ENCODE results near the gene KCNH5. TPM values are rescaled to one million over a fixed set of nuclear protein-coding genes. Genes with fewer than 3 reads are reported as not detected.

The KCNH5 gene
- total RNA-seq, 2 experiments from 2014 or later, result not detected

DNA sequence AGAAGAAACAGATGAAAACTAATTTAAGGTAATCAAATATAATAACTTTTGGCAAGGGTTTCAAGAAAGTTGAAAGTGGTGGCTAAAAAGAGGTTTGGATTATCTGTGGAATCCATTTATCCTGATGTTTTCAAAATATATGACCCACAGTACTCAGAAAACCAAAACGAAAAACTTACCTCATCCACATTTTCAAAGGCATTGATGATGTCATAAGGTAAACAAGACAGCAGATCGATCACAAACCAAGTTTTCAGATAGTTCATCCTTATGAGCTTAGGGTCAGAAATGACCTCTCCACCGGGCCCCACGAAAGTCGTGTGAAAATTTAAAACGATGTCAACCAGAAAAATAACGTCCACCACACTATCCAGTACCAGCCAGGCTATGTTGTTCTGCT is 64.6 kb downstream of the KCNH5 start:
- intact Hi-C loops (cut with micrococcal nuclease; ENCODE audit: unreplicated experiment), result no loop called here
- Histone ChIP-seq H3K4me1 (ENCODE audit: insufficient read depth, low read length, poor library complexity, severe bottlenecking) (no peaks in the 10 kb centered on the region), H3K9me3 (ENCODE audit: low read length) (no peaks in the 10 kb centered on the region), H4K20me1 (ENCODE audit: insufficient read depth, low read length) (no peaks in the 10 kb centered on the region), H3K36me3 (ENCODE audit: insufficient read depth, low read length) (no peaks in the 10 kb centered on the region), H3K4me2 (ENCODE audit: low read length) (no peak overlapping the region), H3K27ac (ENCODE audit: low read depth, low read length, poor library complexity, severe bottlenecking) (no peak overlapping the region), H2AFZ (ENCODE audit: low read length) (no peak overlapping the region), H3K79me2 (ENCODE audit: insufficient read depth, low read depth, low read length) (no peaks in the 10 kb centered on the region), H3K4me3 (ENCODE audit: low read depth, low read length, poor library complexity, severe bottlenecking) (no peak overlapping the region), H3K9me2 (ENCODE audit: insufficient read depth, low read length) (no peaks in the 10 kb centered on the region)
- TF ChIP-seq, protein P1, sequence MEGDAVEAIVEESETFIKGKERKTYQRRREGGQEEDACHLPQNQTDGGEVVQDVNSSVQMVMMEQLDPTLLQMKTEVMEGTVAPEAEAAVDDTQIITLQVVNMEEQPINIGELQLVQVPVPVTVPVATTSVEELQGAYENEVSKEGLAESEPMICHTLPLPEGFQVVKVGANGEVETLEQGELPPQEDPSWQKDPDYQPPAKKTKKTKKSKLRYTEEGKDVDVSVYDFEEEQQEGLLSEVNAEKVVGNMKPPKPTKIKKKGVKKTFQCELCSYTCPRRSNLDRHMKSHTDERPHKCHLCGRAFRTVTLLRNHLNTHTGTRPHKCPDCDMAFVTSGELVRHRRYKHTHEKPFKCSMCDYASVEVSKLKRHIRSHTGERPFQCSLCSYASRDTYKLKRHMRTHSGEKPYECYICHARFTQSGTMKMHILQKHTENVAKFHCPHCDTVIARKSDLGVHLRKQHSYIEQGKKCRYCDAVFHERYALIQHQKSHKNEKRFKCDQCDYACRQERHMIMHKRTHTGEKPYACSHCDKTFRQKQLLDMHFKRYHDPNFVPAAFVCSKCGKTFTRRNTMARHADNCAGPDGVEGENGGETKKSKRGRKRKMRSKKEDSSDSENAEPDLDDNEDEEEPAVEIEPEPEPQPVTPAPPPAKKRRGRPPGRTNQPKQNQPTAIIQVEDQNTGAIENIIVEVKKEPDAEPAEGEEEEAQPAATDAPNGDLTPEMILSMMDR (conservative IDR thresholded peaks at IDR 0.05; ENCODE audit: low read length), result no peak
- TF ChIP-seq EZH2phosphoT487 (IDR thresholded peaks at IDR 0.05; ENCODE audit: borderline replicate concordance, low read depth, low read length), result no peak
- BruUV-seq (replicated peaks), result no TSS peak
- no peak for DNase-seq (ENCODE audit: low spot score)
- ChIA-PET POLR2A (no interaction called here), CTCF (ENCODE audit: unreplicated experiment) (no interaction called here)

DNA sequence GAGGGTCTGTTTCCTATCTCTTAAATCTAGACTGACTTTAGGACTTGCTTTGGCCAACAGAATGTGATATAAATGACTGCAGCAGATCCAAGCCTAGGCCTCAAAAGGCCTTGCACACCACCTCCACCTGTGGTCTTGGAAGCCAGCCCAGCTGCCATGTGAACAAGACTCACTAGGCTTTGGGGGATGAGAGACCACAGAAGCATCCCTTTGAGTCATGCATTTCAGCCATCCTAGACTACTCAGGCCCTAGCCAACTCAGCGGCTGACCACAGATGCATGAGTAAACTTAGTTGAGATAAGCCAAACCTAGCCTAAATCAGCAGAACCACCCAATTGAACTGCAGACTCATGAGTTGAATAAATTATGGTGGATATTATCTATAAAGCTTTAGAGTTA is 87.7 kb downstream of the KCNH5 start:
- H3K4me1 ChIP-seq (ENCODE audit: insufficient read depth, low read length, poor library complexity, severe bottlenecking), result no peaks in the 10 kb centered on the region
- H3K27ac ChIP-seq (ENCODE audit: low read depth, low read length, poor library complexity, severe bottlenecking), result no peak overlapping the region
- intact Hi-C loops (cut with micrococcal nuclease; ENCODE audit: unreplicated experiment), result no loop called here
- ChIA-PET CTCF (ENCODE audit: unreplicated experiment) (no interaction called here), POLR2A (no interaction called here)
- H3K79me2 ChIP-seq (ENCODE audit: insufficient read depth, low read depth, low read length), result no peaks in the 10 kb centered on the region
- no peak overlapping the region for H3K4me3 ChIP-seq (ENCODE audit: low read depth, low read length, poor library complexity, severe bottlenecking)
- no peaks in the 10 kb centered on the region for H3K9me3 ChIP-seq (ENCODE audit: low read length)
- no peak overlapping the region for H2AFZ ChIP-seq (ENCODE audit: low read length)
- H3K9me2 ChIP-seq (ENCODE audit: insufficient read depth, low read length), result no peaks in the 10 kb centered on the region
- no peak for DNase-seq (ENCODE audit: low spot score)
- no peak overlapping the region for H3K4me2 ChIP-seq (ENCODE audit: low read length)
- BruUV-seq (replicated peaks), result no TSS peak
- no peaks in the 10 kb centered on the region for H3K36me3 ChIP-seq (ENCODE audit: insufficient read depth, low read length)
- no peak for TF ChIP-seq EZH2phosphoT487 (IDR thresholded peaks at IDR 0.05; ENCODE audit: borderline replicate concordance, low read depth, low read length)
- TF ChIP-seq, protein P1 (conservative IDR thresholded peaks at IDR 0.05; ENCODE audit: low read length), result no peak
- H4K20me1 ChIP-seq (ENCODE audit: insufficient read depth, low read length), result no peaks in the 10 kb centered on the region

DNA sequence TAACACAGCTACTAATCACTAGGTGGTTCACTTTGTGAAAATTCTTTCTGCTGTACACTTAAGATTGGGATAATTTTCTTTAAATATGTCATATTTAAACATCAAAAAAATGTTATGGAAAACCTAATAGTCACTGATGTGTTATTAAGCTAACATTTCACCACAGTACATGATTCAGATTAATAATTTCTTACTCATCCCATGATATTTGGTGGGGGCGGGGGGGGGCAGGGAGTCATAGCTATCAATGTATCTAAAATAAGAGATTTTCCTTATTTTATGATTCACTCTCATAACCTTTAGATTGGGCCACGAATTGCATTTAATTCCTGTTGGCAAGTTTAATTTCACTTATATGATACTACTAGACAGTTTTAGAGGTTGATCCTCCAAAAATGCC is 88.8 kb downstream of the KCNH5 start:
- POLR2A ChIA-PET, result no interaction called here
- CTCF ChIA-PET (ENCODE audit: unreplicated experiment), result no interaction called here
- BruUV-seq (replicated peaks), result no TSS peak

More for the DNA sequence above, 88.8 kb downstream of the KCNH5 start:
- Histone ChIP-seq H3K9me3 (ENCODE audit: low read length) (no peaks in the 10 kb centered on the region), H2AFZ (ENCODE audit: low read length) (no peak overlapping the region), H3K4me3 (ENCODE audit: low read depth, low read length, poor library complexity, severe bottlenecking) (no peak overlapping the region), H3K4me1 (ENCODE audit: insufficient read depth, low read length, poor library complexity, severe bottlenecking) (no peaks in the 10 kb centered on the region), H3K9me2 (ENCODE audit: insufficient read depth, low read length) (no peaks in the 10 kb centered on the region), H3K36me3 (ENCODE audit: insufficient read depth, low read length) (no peaks in the 10 kb centered on the region), H3K4me2 (ENCODE audit: low read length) (no peak overlapping the region), H4K20me1 (ENCODE audit: insufficient read depth, low read length) (no peaks in the 10 kb centered on the region), H3K79me2 (ENCODE audit: insufficient read depth, low read depth, low read length) (no peaks in the 10 kb centered on the region), H3K27ac (ENCODE audit: low read depth, low read length, poor library complexity, severe bottlenecking) (no peak overlapping the region)
- intact Hi-C loops (cut with micrococcal nuclease; ENCODE audit: unreplicated experiment), result no loop called here
- DNase-seq (ENCODE audit: low spot score), result no peak
- TF ChIP-seq, protein P1 (conservative IDR thresholded peaks at IDR 0.05; ENCODE audit: low read length), result no peak
- TF ChIP-seq EZH2phosphoT487 (IDR thresholded peaks at IDR 0.05; ENCODE audit: borderline replicate concordance, low read depth, low read length), result no peak

All from OCI-LY7 (cell line).